Esophagus muscularis mucosa (tissue), 4 donors: Measurements from ENCODE around the gene ZBTB7B. TPM values are rescaled to one million over a fixed set of nuclear protein-coding genes. Genes with fewer than 3 reads are reported as not detected.
"Not testable (repeated sequence)": the region's sequence is repeated elsewhere in the genome, so short reads cannot be mapped to it uniquely, and the experiment has no call there.

Source experiments
- DNase-seq: peaks from one replicate; pipeline ENCODE4 v3.0.0-alpha.2; 2017; ENCODE audit errors: extremely low spot score
- H3K27ac ChIP-seq, 4 donors: fragments of 200-600 bp; sonication (generic); replicated peaks in 1 of 4; 1 replicate in 3 of 4; 2 replicates in 1 of 4; pipeline ENCODE4 v1.5.1; 2016 to 2019; ENCODE audit warnings: mild to moderate bottlenecking in 1 of 4
- H3K27me3 ChIP-seq, 4 donors: fragments of 200-600 bp; sonication (generic); one replicate each; pipeline versions ENCODE4 v1.5.1 to v1.6.0; 2016 to 2019
- H3K36me3 ChIP-seq, 4 donors: fragments of 200-600 bp; sonication (generic); one replicate each; pipeline ENCODE4 v1.5.1; 2016 to 2019
- H3K4me1 ChIP-seq, 4 donors: fragments of 200-600 bp; sonication (generic); one replicate each; pipeline ENCODE4 v1.5.1; 2016 to 2019
- H3K4me3 ChIP-seq, 4 donors: fragments of 200-600 bp; sonication (generic); 1 replicate in 2 of 4; 2 replicates in 2 of 4; pipeline ENCODE4 v1.5.1; 2016 to 2019; ENCODE audit warnings: mild to moderate bottlenecking in 4 of 4, moderate library complexity in 1 of 4
- H3K9me3 ChIP-seq, 4 donors: fragments of 200-600 bp; sonication (generic); 1 replicate in 3 of 4; 2 replicates in 1 of 4; pipeline ENCODE4 v1.5.1; 2016 to 2019
- CTCF ChIP-seq, 3 experiments: fragments of 200-600 bp in 2 of 3; fragments of 450-650 bp in 1 of 3; sonication (generic) in 2 of 3; IDR thresholded peaks; one replicate each; pipeline ENCODE4 v1.5.1; 2017 to 2019; ENCODE audit warnings: antibody characterized with exemption in 3 of 3, mild to moderate bottlenecking in 2 of 3, moderate library complexity in 1 of 3
- EP300 ChIP-seq: sonication (generic); formaldehyde crosslinking; IDR thresholded peaks from one replicate; pipeline ENCODE4 v1.6.1; 2017; ENCODE audit warnings: antibody characterized with exemption
- POLR2A ChIP-seq: fragments of 450-650 bp; IDR thresholded peaks from one replicate; pipeline ENCODE4 v1.6.1; 2017; ENCODE audit warnings: antibody characterized with exemption, moderate library complexity, mild to moderate bottlenecking, low read depth
- POLR2AphosphoS5 ChIP-seq, 2 donors: sonication (generic); formaldehyde crosslinking; IDR thresholded peaks; one replicate each; pipeline ENCODE4 v1.6.1; 2017; ENCODE audit warnings: antibody characterized with exemption in 2 of 2
- WGBS: methylation state at CpG from one replicate; pipeline ENCODE4 v1.1.5; 2018; 5-methylcytosine and 5-hydroxymethylcytosine counted together
- intact Hi-C: fragments of 100-400 bp; cut with DNase I; formaldehyde crosslinking; loops from one replicate; pipeline ENCODE4 v1.15.1; 2023
- total RNA-seq, 4 donors: library from RNA; depleted of rRNA; stranded (reverse); fragments of >200 nt; gene quantifications; one replicate each; pipeline versions ENCODE4 v1.1.0 to v1.2.1, GENCODE V29; 2016

Gene ZBTB7B
- total RNA-seq, 4 donors from 2014 or later = 50.0 to 68.9 (median 55.8) TPM

GRCh38 chr1:154975409-154976059, 27.1 kb upstream of the ZBTB7B start:
- Histone ChIP-seq H3K9me3 (no peaks in the 10 kb centered on the region), H3K4me3 (peak overlapping the region; percentile 63 to 77 (median 70)), H3K27ac (peak overlapping the region; percentile 96 to 98 (median 96)), H3K4me1 (peaks cover 28 to 47% (median 40%) of the 10 kb centered on the region in 4 donors), H3K36me3 (peaks cover 0 to 9% (median 4%) of the 10 kb centered on the region in 4 donors), H3K27me3 (no peaks in the 10 kb centered on the region)
- intact Hi-C loops = no loop called here
- 0% methylated on average over 21 of the region's 24 CpGs for WGBS
- no peak for DNase-seq
- TF ChIP-seq EP300 (no peak), POLR2AphosphoS5 (IDR thresholded peaks at IDR 0.05) (peak in 1 of 2 donors; percentile 42), CTCF (IDR thresholded peaks at IDR 0.05) (peak in 1 of 3 experiments; percentile 5), POLR2A (no peak)

GRCh38 chr1:154977762-154978161, 24.8 kb upstream of the ZBTB7B start:
- H3K27ac ChIP-seq, intact Hi-C loops, H3K27me3 ChIP-seq, H3K4me3 ChIP-seq, H3K36me3 ChIP-seq, DNase-seq, H3K9me3 ChIP-seq: not testable (repeated sequence)
- H3K4me1 ChIP-seq = peaks cover 14 to 35% (median 25%) of the 10 kb centered on the region in 4 donors
- 57% methylated on average over 3 of the region's 3 CpGs for WGBS

- no peak overlapping the region for H3K27ac ChIP-seq
- peaks cover 0 to 9% (median 4%) of the 10 kb centered on the region in 4 donors for H3K36me3 ChIP-seq
- H3K4me1 ChIP-seq = peaks cover 9 to 30% (median 20%) of the 10 kb centered on the region in 4 donors
- H3K9me3 ChIP-seq = no peaks in the 10 kb centered on the region
- no peaks in the 10 kb centered on the region for H3K27me3 ChIP-seq
- no peak overlapping the region for H3K4me3 ChIP-seq
- DNase-seq = no peak
- no peak for TF ChIP-seq POLR2AphosphoS5 (IDR thresholded peaks at IDR 0.05)
- no peak for TF ChIP-seq CTCF (IDR thresholded peaks at IDR 0.05)
- no peak for TF ChIP-seq EP300
- TF ChIP-seq POLR2A = no peak
- 96% methylated on average over 3 of the region's 3 CpGs for WGBS
- intact Hi-C loops = no loop called here
Measured at GRCh38 chr1:154978360-154978759, 24.2 kb upstream of the ZBTB7B start.

- Histone ChIP-seq H3K27me3 (no peaks in the 10 kb centered on the region), H3K27ac (peak overlapping the region in 2 of 4 donors; percentile 9 to 76), H3K4me3 (peak overlapping the region; percentile 71 to 85 (median 74))
Measured at GRCh38 chr1:154982341-154982740, 20.3 kb upstream of the ZBTB7B start.

More at GRCh38 chr1:154982341-154982740, 20.3 kb upstream of the ZBTB7B start:
- H3K36me3 ChIP-seq = peaks cover 0 to 17% (median 10%) of the 10 kb centered on the region in 4 donors
- TF ChIP-seq EP300 = no peak
- no peak for TF ChIP-seq POLR2AphosphoS5 (IDR thresholded peaks at IDR 0.05)
- no peak for TF ChIP-seq POLR2A
- TF ChIP-seq CTCF (IDR thresholded peaks at IDR 0.05) = no peak
- intact Hi-C loops = no loop called here
- 65% methylated on average over 6 of the region's 6 CpGs for WGBS
- H3K9me3 ChIP-seq = no peaks in the 10 kb centered on the region
- H3K4me1 ChIP-seq = peaks cover 18 to 31% (median 22%) of the 10 kb centered on the region in 4 donors
- no peak for DNase-seq
